OCI-LY1 (cell line): ENCODE data around the gene ALMS1.
"Not testable (repeated sequence)": the region's sequence is repeated elsewhere in the genome, so short reads cannot be mapped to it uniquely, and the experiment has no call there.

Experiments
- H2AFZ ChIP-seq: fragments of 200-600 bp; sonication (generic), shearing (Covaris generic); 2 replicates; pipeline ENCODE4 v1.6.0; 2014; ENCODE audit warnings: antibody characterized with exemption, mild to moderate bottlenecking, low read length
- H3F3A ChIP-seq: fragments of 200-600 bp; sonication (generic), shearing (Covaris generic); 2 replicates; pipeline ENCODE4 v1.6.0; 2014; ENCODE audit warnings: mild to moderate bottlenecking, antibody characterized with exemption, low read length, moderate library complexity; ENCODE audit not compliant: insufficient read depth
- H3K27ac ChIP-seq: fragments of 200-600 bp; sonication (generic); 2 replicates; pipeline ENCODE4 v1.5.1; 2014; ENCODE audit warnings: low read length, mixed run types, mild to moderate bottlenecking, low read depth; ENCODE audit not compliant: poor library complexity, severe bottlenecking
- H3K27me3 ChIP-seq: fragments of 200-600 bp; sonication (generic); 2 replicates; pipeline ENCODE4 v1.6.0; 2014; ENCODE audit warnings: antibody characterized with exemption, mild to moderate bottlenecking, low read length, moderate library complexity; ENCODE audit not compliant: insufficient read depth
- H3K36me3 ChIP-seq: fragments of 200-600 bp; sonication (generic); 2 replicates; pipeline ENCODE4 v1.6.1; 2014; ENCODE audit warnings: mild to moderate bottlenecking, antibody characterized with exemption, low read length, moderate library complexity, mixed read lengths; ENCODE audit not compliant: insufficient read depth
- H3K4me1 ChIP-seq: fragments of 200-600 bp; sonication (generic); 2 replicates; pipeline ENCODE4 v1.5.1; 2014; ENCODE audit warnings: mild to moderate bottlenecking, low read length, moderate library complexity; ENCODE audit not compliant: insufficient read depth, severe bottlenecking
- H3K4me2 ChIP-seq: fragments of 200-600 bp; sonication (generic), shearing (Covaris generic); 2 replicates; pipeline ENCODE4 v1.6.1; 2014; ENCODE audit warnings: low read length
- H3K4me3 ChIP-seq: fragments of 200-600 bp; sonication (generic); 2 replicates; pipeline ENCODE4 v1.5.1; 2014; ENCODE audit warnings: low read length, low read depth, mild to moderate bottlenecking, mixed read lengths; ENCODE audit not compliant: poor library complexity, severe bottlenecking
- H3K79me2 ChIP-seq: fragments of 200-600 bp; shearing (Covaris generic); 2 replicates; pipeline ENCODE4 v1.6.1; 2016; ENCODE audit warnings: mixed run types, low read length, mixed read lengths; ENCODE audit not compliant: insufficient read depth
- H3K9ac ChIP-seq: fragments of 200-600 bp; sonication (generic), shearing (Covaris generic); 2 replicates; pipeline ENCODE4 v1.6.1; 2014; ENCODE audit warnings: mild to moderate bottlenecking, low read length, mixed read lengths
- H3K9me2 ChIP-seq: fragments of 200-600 bp; sonication (generic), shearing (Covaris generic); 2 replicates; pipeline ENCODE4 v1.6.1; 2014; ENCODE audit warnings: low read depth, mild to moderate bottlenecking, low read length, mixed read lengths
- H3K9me3 ChIP-seq: fragments of 200-600 bp; shearing (Covaris generic); 2 replicates; pipeline ENCODE4 v1.6.1; 2014; ENCODE audit warnings: low read length, mixed read lengths
- H4K20me1 ChIP-seq: fragments of 200-600 bp; sonication (generic), shearing (Covaris generic); 2 replicates; pipeline ENCODE4 v1.6.0; 2016; ENCODE audit warnings: mild to moderate bottlenecking, low read length; ENCODE audit not compliant: insufficient read depth
- CTCF ChIP-seq: fragments of 200-600 bp; sonication (generic), shearing (Covaris generic); IDR thresholded peaks from 2 replicates; pipeline ENCODE4 v1.5.1; 2017; ENCODE audit warnings: mild to moderate bottlenecking, antibody characterized with exemption, low read length, moderate library complexity, mixed read lengths
- EZH2 ChIP-seq: fragments of 200-600 bp; sonication (generic), shearing (Covaris generic); IDR thresholded peaks from 2 replicates; pipeline ENCODE4 v1.8.0; 2017; ENCODE audit warnings: borderline replicate concordance, mixed run types, mild to moderate bottlenecking, antibody characterized with exemption, low read length, moderate library complexity, mixed read lengths

The ALMS1 gene

DNA sequence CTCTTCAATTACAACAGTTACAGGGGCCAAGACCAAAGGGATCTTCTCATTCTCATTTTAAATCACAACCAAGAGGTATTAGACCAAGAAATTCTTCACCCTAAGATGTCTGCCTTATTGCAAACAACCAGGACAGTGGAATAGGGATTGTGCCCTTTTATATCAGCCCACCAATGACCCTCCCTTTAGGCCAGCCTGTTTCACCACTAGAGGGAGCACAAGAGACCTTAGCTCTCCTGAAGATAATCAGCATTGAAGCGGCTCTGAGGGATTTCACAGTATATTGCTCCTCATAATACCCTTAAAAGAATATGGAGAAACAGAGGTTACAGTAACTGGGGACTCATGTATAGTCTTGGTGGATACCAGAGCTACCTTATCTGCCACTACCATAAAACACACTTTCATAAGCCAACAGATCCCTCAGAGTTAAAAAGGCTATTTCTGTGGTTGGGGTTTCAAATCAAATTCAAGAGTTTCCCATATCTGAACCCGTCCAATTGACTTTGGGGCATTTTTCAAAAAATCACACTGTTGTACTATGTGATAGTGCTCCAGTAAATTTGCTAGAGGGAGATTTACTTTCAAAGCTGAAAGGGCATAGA, 245.1 kb downstream of the ALMS1 start:
- not testable (repeated sequence) for H3K36me3 ChIP-seq, H4K20me1 ChIP-seq, H3K4me2 ChIP-seq, H3K9me3 ChIP-seq, H3K79me2 ChIP-seq, H3K4me1 ChIP-seq, H3K27me3 ChIP-seq, H2AFZ ChIP-seq, H3K9ac ChIP-seq, H3K9me2 ChIP-seq, H3K27ac ChIP-seq, H3F3A ChIP-seq, H3K4me3 ChIP-seq
- peak; percentile 55 for TF ChIP-seq CTCF

- not testable (repeated sequence) for H3K79me2 ChIP-seq, H3K4me2 ChIP-seq, H3K9me2 ChIP-seq, H2AFZ ChIP-seq, H3K9me3 ChIP-seq, H3F3A ChIP-seq, H4K20me1 ChIP-seq, H3K4me1 ChIP-seq, H3K9ac ChIP-seq, H3K27ac ChIP-seq, H3K36me3 ChIP-seq, H3K4me3 ChIP-seq, H3K27me3 ChIP-seq
Observed at GRCh38 chr2:73636977-73637376, 251.3 kb downstream of the ALMS1 start.

GRCh38 chr2:73638429-73638828, 252.8 kb downstream of the ALMS1 start:
- H3K4me1 ChIP-seq, result no peaks in the 10 kb centered on the region
- H2AFZ ChIP-seq, result no peak overlapping the region
- H3K27ac ChIP-seq, result no peak overlapping the region
- no peak overlapping the region for H3K4me2 ChIP-seq
- H3K4me3 ChIP-seq, result no peak overlapping the region
- H3K79me2 ChIP-seq, result no peaks in the 10 kb centered on the region
- TF ChIP-seq CTCF (no peak), EZH2 (no peak)
- no peaks in the 10 kb centered on the region; the same call in 1 of the 2 replicates for H3K36me3 ChIP-seq
- H3K9me3 ChIP-seq, result peaks cover 7% of the 10 kb centered on the region
- no peaks in the 10 kb centered on the region for H3K27me3 ChIP-seq
- H4K20me1 ChIP-seq, result no peaks in the 10 kb centered on the region
- H3K9ac ChIP-seq, result no peak overlapping the region
- no peaks in the 10 kb centered on the region for H3K9me2 ChIP-seq
- H3F3A ChIP-seq, result no peaks in the 10 kb centered on the region

DNA sequence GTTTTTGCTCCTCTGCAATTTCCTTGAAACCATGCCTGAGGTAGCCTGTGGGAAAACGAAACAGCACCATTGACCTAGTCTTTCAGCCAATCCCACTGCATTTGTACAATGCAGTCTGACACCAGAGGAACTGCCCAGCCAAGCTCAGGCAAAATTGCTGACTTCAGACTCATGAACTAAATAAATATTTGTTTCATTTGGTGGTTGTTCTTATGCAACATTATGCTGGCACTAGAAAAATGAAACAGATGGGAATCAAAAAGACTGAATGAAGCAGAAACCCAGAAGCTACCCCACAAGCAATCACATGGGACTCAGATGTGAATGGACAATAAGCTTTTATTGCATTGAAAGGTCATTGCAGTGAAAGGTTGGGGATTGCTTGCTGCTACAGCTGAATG, 254.9 kb downstream of the ALMS1 start:
- H3K4me1 ChIP-seq, result no peaks in the 10 kb centered on the region
- H3F3A ChIP-seq, result no peaks in the 10 kb centered on the region
- H3K27ac ChIP-seq, result no peak overlapping the region
- H3K4me3 ChIP-seq, result no peak overlapping the region
- no peaks in the 10 kb centered on the region for H3K27me3 ChIP-seq
- no peaks in the 10 kb centered on the region for H3K9me2 ChIP-seq
- no peak overlapping the region for H2AFZ ChIP-seq
- H3K4me2 ChIP-seq, result no peak overlapping the region
- H3K9me3 ChIP-seq, result peaks cover 7% of the 10 kb centered on the region
- no peaks in the 10 kb centered on the region for H4K20me1 ChIP-seq
- no peaks in the 10 kb centered on the region for H3K79me2 ChIP-seq
- H3K9ac ChIP-seq, result no peak overlapping the region
- H3K36me3 ChIP-seq, result no peaks in the 10 kb centered on the region; the same call in 1 of the 2 replicates
- no peak for TF ChIP-seq EZH2
